Lung (tissue), 12 donors: ENCODE results near the gene LEF1. TPM values are rescaled to one million over a fixed set of nuclear protein-coding genes. Genes with fewer than 3 reads are reported as not detected.

ENCODE experiments used
- ATAC-seq: fragments of 200-7000 bp; cut with Tn5 transposase; one replicate; pipeline ENCODE4 v1.9.1; 2020; ENCODE audit warnings: moderate number of reproducible peaks; ENCODE audit not compliant: insufficient read depth, low FRiP score
- DNase-seq, 3 donors: peaks; one replicate each; pipeline ENCODE4 v3.0.0-alpha.2; 2013 to 2017
- H3K27ac ChIP-seq, 2 donors: one replicate each; pipeline ENCODE4 v1.5.1; 2013; ENCODE audit warnings: mild to moderate bottlenecking in 2 of 2, moderate library complexity in 2 of 2, control low read depth in 1 of 2, inconsistent platforms in 1 of 2, low read depth in 1 of 2, low read length in 1 of 2
- H3K27me3 ChIP-seq, 3 donors: one replicate each; pipeline ENCODE4 v1.5.1; 2013; ENCODE audit warnings: low read length in 2 of 3; ENCODE audit not compliant: control insufficient read depth in 3 of 3, insufficient read depth in 3 of 3
- H3K36me3 ChIP-seq, 4 donors: one replicate each; pipeline ENCODE4 v1.5.1; 2013; ENCODE audit warnings: low read length in 4 of 4, mild to moderate bottlenecking in 1 of 4, moderate library complexity in 1 of 4; ENCODE audit not compliant: control insufficient read depth in 4 of 4, insufficient read depth in 4 of 4
- H3K4me1 ChIP-seq, 5 donors: one replicate each; pipeline ENCODE4 v1.5.1; 2013; ENCODE audit warnings: low read length in 5 of 5, mild to moderate bottlenecking in 2 of 5, moderate library complexity in 1 of 5; ENCODE audit not compliant: control insufficient read depth in 5 of 5, insufficient read depth in 5 of 5
- H3K4me3 ChIP-seq: one replicate; pipeline ENCODE4 v1.5.1; 2013; ENCODE audit warnings: mild to moderate bottlenecking, control low read depth, moderate library complexity
- H3K9ac ChIP-seq, 2 donors: one replicate each; pipeline ENCODE4 v1.5.1; 2013; ENCODE audit warnings: low read length in 2 of 2, control low read depth in 1 of 2; ENCODE audit not compliant: insufficient read depth in 1 of 2
- H3K9me3 ChIP-seq, 4 donors: one replicate each; pipeline ENCODE4 v1.5.1; 2013; ENCODE audit warnings: low read length in 3 of 4, mild to moderate bottlenecking in 1 of 4, moderate library complexity in 1 of 4; ENCODE audit not compliant: control insufficient read depth in 4 of 4, insufficient read depth in 3 of 4
- CTCF ChIP-seq: IDR thresholded peaks from 2 replicates; pipeline ENCODE4 v1.5.1; 2012; ENCODE audit warnings: mild to moderate bottlenecking; ENCODE audit errors: control extremely low read depth, extremely low read depth
- WGBS, 2 donors: extraction: QIAGEN DNeasy Blood & Tissue Kit; methylation state at CpG; one replicate each; pipeline ENCODE4 v1.1.7; 2013; 5-methylcytosine and 5-hydroxymethylcytosine counted together
- polyA plus RNA-seq, 2 donors: library from polyadenylated mRNA; stranded (reverse); fragments of 200-250 nt; gene quantifications; one replicate each; pipeline ENCODE4 v1.2.1, GENCODE V29; 2013
- total RNA-seq, 2 donors: library from RNA; depleted of rRNA in 1 of 2; stranded (reverse); fragments of >200 nt in 1 of 2; gene quantifications; one replicate each; pipeline ENCODE4 v1.2.1, GENCODE V29; 2014 to 2021
- donor health status: control.
- donor health status: control.
- donor health status: Bipolar disorder and iron deficiency.
- donor health status: healthy.
- donor health status: DM: yes; HTN: yes; CAD: no.

Gene LEF1
- total and polyA plus RNA-seq, 4 donors: 2.7 to 25.4 (median 4.0) TPM

- H3K27ac ChIP-seq: no peak overlapping the region
- DNase-seq (no peak), ATAC-seq (no peak)
- no peak for TF ChIP-seq CTCF
- H3K9me3 ChIP-seq: no peaks in the 10 kb centered on the region
- H3K36me3 ChIP-seq: no peaks in the 10 kb centered on the region
- 77 to 88% methylated on average over 5 of the region's 5 CpGs for WGBS, 2 donors
- no peak overlapping the region for H3K4me3 ChIP-seq
- no peaks in the 10 kb centered on the region for H3K27me3 ChIP-seq
- peaks cover 0 to 8% (median 1%) of the 10 kb centered on the region in 5 donors for H3K4me1 ChIP-seq
- H3K9ac ChIP-seq: no peak overlapping the region
Measured at GRCh38 chr4:108146819-108147218, 21.9 kb downstream of the LEF1 start.

GRCh38 chr4:108146336-108146735 is 22.4 kb downstream of the LEF1 start:
- Histone ChIP-seq H3K36me3 (no peaks in the 10 kb centered on the region), H3K27me3 (no peaks in the 10 kb centered on the region), H3K9me3 (no peaks in the 10 kb centered on the region), H3K4me3 (no peak overlapping the region), H3K9ac (no peak overlapping the region), H3K27ac (no peak overlapping the region), H3K4me1 (peaks cover 0 to 10% (median 1%) of the 10 kb centered on the region in 5 donors)
- DNase-seq (no peak), ATAC-seq (no peak)
- no peak for TF ChIP-seq CTCF
- WGBS, 2 donors: 95 to 97% methylated on average over 3 of the region's 3 CpGs

- Histone ChIP-seq H3K27me3 (no peaks in the 10 kb centered on the region), H3K9me3 (no peaks in the 10 kb centered on the region), H3K36me3 (no peaks in the 10 kb centered on the region), H3K9ac (no peak overlapping the region), H3K27ac (no peak overlapping the region), H3K4me1 (peaks cover 0 to 13% (median 2%) of the 10 kb centered on the region in 5 donors), H3K4me3 (no peak overlapping the region)
- TF ChIP-seq CTCF: no peak
- no peak for ATAC-seq
- no peak for DNase-seq
- WGBS, 2 donors: 70 to 81% methylated on average over 3 of the region's 3 CpGs
Measured at GRCh38 chr4:108144451-108144850, 24.3 kb downstream of the LEF1 start.

- WGBS, 2 donors: 77 to 79% methylated on average over 4 of the region's 4 CpGs
- TF ChIP-seq CTCF: no peak
- ATAC-seq: no peak
- Histone ChIP-seq H3K36me3 (no peaks in the 10 kb centered on the region), H3K27me3 (no peaks in the 10 kb centered on the region), H3K9ac (no peak overlapping the region), H3K27ac (no peak overlapping the region), H3K4me3 (no peak overlapping the region), H3K9me3 (no peaks in the 10 kb centered on the region), H3K4me1 (peaks cover 0 to 13% (median 2%) of the 10 kb centered on the region in 5 donors)
- DNase-seq: no peak
Measured at GRCh38 chr4:108143515-108143914, 25.2 kb downstream of the LEF1 start.
